A673 (cell line): ENCODE measurements around the gene BST2.

ENCODE experiments used
- CTCF ChIP-seq: fragments of 300-800, 200-600 bp; sonication (generic); conservative IDR thresholded peaks from 2 replicates; pipeline ENCODE4 v1.5.1; 2017; ENCODE audit warnings: low read depth, mild to moderate bottlenecking, antibody characterized with exemption, low read length, moderate library complexity, mixed read lengths
- EZH2 ChIP-seq: fragments of 200-600 bp; sonication (generic); IDR thresholded peaks from 2 replicates; pipeline ENCODE4 v1.6.1; 2017; ENCODE audit warnings: borderline replicate concordance, low read depth, mild to moderate bottlenecking, mixed read lengths, antibody characterized with exemption, low read length; ENCODE audit not compliant: poor library complexity, severe bottlenecking

GRCh38 chr19:17424743-17425365, 19.4 kb upstream of the BST2 start:
- peak; percentile 66 for TF ChIP-seq CTCF
- no peak for TF ChIP-seq EZH2
